ENCODE measurements around the gene IBA57. TPM values are rescaled to one million over a fixed set of nuclear protein-coding genes. Genes with fewer than 3 reads are reported as not detected.

Gene IBA57
- total RNA-seq, 2 donors from 2014 or later = 9.3 to 9.4 TPM

DNA sequence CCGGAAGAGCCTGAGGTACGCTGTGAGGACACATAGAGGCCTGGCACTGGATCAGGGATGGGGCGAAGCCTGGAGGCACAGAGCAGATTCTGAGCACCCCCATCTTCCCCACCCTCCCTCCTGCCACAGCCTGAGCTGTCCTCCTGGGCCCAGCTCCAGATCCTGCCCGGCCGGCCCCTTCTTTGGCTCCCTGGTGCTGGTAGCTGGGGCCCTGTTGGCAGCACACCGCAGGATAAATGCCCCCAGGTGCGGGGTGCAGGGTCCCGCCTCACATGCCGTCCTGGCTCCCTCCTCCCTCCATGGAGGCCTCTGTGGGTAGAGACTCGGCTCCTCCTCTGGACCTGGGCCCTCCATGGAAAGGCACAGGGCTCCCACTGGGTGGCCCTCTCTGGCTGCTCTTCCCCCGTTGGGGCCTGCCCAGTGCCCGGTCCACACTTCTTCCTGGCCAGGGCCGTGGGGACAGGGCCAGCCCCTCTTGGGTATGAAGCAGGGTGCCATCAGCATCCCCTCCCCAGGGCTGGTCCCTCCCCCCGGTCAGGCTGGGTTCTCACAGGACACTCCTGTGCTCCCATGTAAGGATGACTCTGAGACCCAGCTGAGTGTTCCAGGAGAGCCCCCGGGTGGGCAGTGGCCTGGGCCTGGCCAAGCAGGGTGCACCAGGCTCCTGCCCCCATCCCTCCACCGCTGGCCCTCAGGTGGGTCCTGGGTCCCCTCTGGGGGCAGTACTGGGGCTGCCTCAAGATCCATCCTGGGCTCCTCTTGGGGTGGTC lies 41.2 kb downstream of the IBA57 start:
- ATAC-seq (no peak), DNase-seq (no peak)
- intact Hi-C loops (cut with DNase I, micrococcal nuclease) = no loop called here

DNA sequence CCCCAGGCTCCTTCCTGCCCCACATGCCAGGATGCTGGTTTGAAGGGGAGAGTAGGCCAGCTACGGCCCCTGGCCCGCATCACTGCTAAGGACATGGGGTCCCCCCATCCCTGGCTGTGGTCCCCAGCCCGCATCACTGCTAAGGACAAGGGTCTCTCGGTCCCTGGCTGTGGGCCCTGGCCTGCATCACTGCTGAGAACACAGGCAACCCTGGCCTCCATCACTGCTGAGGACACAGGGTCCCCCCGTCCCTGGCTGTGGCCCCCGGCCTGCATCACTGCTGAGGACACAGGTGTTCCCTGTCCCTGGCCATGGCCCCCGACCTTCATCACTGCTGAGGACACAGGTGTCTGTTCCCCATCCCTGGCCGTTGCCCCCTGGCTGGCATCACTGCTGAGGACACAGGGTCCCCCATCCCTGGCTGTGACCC lies 41.8 kb downstream of the IBA57 start:
- ATAC-seq = no peak
- DNase-seq = no peak
- intact Hi-C loops (cut with DNase I, micrococcal nuclease) = no loop called here

DNA sequence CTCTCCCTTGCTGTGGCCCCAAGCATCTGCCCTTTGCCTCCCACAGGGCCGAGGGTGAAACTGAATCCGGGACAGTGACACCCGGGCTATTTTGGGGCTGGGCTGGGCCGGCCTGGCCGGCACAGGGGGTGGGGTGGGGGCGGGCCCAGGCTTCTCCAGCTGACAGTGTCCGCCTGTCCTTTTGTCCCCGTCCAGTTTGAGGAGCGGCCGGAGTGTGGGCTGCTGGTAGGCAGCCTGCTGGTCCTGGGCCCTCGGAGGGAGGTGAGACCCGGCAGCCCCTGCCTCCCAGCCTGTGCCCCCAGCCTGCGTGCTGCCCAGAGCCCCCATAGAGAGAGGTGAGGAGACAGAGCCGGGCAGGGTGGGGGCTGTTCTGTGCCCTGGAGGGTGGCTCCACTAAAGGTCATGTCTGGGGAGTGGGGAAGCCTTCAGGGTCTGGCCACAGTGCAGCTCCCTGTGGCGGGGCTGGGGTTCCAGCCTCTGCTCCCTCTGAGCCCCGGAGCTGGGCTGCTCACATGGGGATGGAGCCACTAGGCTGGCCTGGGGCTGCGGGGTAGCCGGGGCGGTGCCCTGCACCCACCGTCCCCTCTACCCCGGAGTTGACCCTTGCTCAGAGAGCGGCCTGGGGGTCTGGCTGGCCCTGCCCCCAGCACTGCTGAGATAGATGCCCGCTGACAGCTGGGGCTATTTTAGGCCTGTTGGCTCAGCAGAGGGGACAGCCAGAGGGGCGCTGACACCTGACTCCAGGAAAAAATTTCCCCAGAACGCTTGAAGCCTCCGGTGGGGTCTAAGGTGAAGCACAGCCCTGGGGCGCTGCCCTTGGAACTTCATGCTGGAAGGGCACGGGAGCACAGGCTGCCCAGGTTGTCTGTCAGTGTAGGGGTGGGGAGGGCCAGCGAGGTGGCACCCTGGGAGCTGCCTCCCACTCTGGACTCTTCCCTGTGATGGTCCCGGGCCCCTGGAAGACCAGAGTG lies 42.5 kb downstream of the IBA57 start, which contains the start of gene OBSCN:
Gene OBSCN, plus strand, starts transcription at position 194 of the 971 bp plus-strand sequence. CDS start 3,740 bp downstream, outside the sequence.
- no peak for DNase-seq
- no peak for ATAC-seq

DNA sequence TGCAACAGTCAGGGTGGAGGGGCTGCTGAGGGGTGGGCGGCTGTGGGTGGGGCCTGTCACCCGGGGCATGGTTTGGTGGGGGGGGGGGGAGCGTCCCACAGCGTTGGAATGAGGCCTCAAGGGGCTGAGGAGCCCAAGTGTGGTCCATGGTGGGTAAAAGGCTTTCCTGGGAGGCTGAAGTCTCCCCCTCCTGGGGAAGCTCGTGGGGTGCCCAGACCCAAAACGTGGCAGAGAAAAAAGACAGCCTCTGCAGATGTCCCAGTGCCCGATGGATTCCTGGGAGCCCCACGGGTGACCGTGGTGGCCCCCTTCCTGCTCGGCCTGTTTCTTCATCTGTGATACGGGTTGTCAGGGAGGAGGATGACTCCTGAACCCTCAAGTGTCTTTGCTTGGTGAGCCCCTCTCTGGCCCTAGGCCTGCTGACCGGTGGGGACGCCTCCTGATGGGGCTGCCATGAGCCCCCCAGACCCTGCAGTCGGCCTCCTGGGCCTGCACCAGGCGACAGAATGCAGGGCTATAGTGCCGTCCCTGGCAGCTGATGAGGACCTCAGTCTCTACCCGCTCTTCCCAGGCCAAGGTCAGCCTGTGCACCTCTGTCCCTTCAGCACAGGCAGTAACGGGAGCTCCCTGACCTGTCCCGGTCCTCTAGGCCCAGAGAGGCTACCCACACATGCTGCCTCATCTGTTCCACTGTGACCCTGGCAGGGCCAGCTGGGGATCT lies 43.4 kb downstream of the IBA57 start:
- no peak for ATAC-seq
- no peak for DNase-seq
- intact Hi-C loops (cut with DNase I, micrococcal nuclease) = no loop called here

More for the DNA sequence above, 42.5 kb downstream of the IBA57 start, which contains the start of gene OBSCN:
- intact Hi-C loops (cut with DNase I, micrococcal nuclease) = no loop called here

DNA sequence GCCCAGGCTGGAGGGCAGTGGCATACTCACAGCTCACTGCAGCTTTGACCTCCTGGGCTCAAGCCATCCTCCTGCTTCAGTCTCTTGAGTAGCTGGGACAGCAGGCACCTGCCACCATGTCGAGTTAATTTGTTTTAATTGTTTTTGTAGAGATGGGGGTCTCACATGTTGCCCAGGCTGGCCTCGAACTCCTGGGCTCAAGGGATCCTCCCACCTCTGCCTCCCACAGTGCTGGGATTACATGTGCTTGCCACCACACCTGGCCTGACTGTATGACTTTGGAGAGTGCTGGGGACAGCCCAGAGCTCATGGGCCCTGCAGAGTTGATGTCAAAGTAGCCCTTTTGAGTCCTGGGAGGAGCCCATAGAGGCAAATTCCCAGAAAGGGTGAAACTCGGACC lies 44.1 kb downstream of the IBA57 start:
- ATAC-seq (no peak), DNase-seq (no peak)
- intact Hi-C loops (cut with DNase I, micrococcal nuclease) = no loop called here

DNA sequence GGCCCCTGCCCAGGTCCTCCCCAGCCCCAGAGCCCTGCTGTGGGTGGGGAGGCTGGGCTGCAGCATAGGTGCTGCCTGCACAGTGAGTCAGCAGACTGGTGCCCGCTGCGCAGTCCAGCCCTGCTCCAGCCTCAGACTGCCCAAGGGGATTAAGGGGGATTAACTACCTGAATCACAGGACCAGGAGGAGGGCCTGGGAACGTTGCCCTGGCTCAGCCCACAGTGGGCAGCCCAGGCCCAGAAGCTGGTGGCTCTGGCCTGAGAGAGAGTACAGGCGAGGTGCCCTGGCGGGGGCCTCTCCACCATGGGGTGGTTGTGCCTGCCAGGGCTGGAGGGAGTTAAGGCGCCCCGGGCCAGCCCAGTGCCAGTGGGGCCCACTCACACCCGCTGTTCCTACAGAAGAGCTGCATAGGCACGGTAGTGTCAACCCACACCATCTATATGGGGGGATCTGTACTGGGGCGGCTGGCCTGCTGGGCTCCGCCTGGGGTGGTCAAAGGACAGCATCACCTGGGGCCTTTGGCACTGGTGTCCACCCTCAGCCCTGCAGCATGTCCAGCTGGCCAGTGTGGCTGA lies 44.6 kb downstream of the IBA57 start:
- no peak for ATAC-seq
- intact Hi-C loops (cut with DNase I, micrococcal nuclease) = no loop called here
- no peak for DNase-seq

DNA sequence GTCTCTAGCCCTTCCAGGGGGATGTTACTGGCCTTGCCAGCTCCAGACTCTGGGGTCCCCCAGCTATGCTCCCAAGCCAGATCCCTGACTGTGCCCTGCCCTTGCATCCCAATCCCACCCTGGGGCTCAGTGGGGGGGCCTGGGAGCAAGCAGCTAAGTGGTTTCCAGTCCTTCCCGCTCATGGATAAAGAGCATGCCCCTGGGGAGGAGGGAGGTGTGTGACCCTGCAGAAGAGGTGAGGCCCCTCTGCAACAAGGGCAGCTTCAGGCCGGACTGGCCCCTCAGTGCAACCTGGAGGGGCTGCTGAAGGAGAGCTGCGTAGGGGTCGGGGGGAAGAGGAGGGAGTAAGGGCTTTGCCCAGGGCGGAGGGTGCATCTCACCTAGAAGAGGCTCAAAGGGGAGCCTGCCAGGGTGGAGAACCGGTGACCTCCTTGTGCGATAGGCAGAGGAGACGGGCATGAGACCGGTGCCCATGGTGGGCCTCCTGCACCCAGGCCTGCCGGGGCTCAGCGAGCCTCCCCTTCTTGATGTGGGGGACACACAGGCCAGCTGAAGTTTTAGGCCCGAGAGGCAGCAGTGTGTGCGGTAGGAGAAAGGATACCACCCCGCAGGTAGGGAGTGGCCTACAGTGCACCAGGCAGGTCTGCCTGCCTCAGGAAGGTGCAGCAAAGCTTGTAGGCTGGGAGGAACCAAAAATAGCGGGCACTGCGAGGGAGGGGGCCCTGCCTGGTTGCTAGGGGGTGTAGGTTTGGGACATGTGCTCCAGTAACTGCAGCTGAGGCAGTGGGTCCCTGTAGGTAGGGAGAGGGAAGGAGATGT lies 45.3 kb downstream of the IBA57 start:
- ATAC-seq (no peak), DNase-seq (no peak)
- intact Hi-C loops (cut with DNase I, micrococcal nuclease) = no loop called here

DNA sequence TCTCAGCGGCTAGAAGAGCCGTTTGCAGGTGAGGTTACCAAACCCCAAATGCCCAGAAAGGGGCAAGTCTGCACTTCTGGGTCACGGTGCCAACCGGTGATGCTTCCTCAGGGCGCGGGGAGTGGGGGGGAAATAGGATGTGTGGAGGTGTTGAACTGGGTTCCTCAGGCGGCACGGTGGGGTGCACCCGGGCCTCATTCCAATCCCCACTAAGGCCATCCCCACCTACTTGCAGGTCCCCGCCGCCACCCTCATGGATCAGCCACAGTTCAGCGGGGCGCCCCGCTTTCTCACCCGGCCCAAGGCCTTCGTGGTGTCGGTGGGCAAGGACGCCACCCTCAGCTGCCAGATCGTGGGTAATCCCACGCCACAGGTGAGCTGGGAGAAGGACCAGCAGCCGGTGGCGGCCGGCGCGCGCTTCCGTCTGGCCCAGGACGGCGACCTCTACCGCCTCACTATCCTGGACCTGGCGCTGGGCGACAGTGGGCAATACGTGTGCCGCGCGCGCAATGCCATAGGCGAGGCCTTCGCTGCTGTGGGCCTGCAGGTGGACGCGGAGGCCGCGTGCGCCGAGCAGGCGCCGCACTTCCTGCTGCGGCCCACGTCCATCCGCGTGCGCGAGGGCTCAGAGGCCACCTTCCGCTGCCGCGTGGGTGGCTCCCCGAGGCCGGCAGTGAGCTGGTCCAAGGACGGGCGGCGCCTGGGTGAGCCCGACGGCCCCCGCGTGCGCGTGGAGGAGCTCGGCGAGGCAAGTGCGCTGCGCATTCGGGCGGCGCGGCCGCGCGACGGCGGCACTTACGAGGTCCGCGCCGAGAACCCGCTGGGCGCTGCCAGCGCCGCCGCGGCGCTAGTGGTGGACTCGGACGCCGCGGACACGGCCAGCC lies 46.2 kb downstream of the IBA57 start:
- DNase-seq (no peak), ATAC-seq (no peak)
- intact Hi-C loops (cut with DNase I, micrococcal nuclease) = no loop called here

DNA sequence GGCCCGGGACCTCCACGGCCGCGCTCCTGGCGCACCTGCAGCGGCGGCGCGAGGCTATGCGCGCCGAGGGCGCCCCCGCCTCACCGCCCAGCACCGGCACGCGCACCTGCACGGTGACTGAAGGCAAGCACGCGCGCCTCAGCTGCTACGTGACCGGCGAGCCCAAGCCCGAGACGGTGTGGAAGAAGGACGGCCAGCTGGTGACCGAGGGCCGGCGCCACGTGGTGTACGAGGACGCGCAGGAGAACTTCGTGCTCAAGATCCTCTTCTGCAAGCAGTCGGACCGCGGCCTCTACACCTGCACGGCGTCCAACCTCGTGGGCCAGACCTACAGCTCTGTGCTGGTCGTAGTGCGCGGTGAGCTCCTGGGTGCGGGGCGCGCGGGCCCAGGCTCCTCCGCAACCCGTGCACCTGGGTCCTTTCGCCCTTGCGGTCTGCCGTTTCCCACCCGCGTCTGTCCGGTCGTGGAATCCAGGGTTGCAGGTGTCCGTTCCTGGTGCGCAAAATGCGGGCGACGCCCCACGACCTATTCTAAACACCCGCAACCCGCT lies 46.9 kb downstream of the IBA57 start:
- ATAC-seq (no peak), DNase-seq (no peak)
- intact Hi-C loops (cut with DNase I, micrococcal nuclease) = no loop called here

DNA sequence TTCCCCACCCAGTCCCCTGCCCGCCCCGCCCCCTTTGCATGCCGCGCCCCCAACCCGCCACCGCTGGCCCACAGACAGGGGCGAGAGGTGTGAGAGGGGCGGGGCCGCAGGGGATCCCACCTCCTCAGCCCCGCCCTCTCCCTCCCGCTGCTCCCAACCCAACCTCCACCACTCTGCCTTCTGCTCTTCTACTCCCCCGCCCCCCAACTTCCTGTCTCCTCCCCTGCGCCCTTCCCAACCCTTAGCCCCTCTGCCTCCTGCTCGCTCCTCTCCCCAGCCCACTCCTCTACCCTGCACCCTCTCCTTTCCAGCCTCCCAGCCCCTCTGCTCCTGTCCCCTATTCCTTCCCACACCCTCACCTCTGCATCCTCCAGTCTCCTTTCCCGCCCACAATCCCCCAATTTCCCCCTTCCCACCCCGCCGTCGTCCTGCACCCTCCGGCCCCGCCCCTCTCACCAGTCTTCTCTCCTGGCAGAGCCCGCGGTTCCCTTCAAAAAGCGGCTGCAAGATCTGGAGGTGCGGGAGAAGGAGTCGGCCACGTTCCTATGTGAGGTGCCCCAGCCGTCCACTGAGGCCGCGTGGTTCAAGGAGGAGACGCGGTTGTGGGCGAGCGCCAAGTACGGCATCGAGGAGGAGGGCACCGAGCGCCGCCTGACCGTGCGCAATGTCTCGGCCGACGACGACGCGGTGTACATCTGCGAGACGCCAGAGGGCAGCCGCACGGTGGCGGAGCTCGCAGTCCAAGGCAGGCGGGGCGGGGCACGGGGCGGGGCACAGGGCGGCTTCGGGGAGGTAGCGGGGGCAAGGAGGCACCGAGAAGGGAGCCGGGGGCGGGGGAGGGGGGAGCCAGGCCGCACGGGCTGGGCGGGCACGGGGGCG lies 47.6 kb downstream of the IBA57 start:
- ATAC-seq = peak; percentile 98
- peak; percentile 83 to 94 for DNase-seq
- intact Hi-C loops (cut with DNase I, micrococcal nuclease) = no loop called here

DNA sequence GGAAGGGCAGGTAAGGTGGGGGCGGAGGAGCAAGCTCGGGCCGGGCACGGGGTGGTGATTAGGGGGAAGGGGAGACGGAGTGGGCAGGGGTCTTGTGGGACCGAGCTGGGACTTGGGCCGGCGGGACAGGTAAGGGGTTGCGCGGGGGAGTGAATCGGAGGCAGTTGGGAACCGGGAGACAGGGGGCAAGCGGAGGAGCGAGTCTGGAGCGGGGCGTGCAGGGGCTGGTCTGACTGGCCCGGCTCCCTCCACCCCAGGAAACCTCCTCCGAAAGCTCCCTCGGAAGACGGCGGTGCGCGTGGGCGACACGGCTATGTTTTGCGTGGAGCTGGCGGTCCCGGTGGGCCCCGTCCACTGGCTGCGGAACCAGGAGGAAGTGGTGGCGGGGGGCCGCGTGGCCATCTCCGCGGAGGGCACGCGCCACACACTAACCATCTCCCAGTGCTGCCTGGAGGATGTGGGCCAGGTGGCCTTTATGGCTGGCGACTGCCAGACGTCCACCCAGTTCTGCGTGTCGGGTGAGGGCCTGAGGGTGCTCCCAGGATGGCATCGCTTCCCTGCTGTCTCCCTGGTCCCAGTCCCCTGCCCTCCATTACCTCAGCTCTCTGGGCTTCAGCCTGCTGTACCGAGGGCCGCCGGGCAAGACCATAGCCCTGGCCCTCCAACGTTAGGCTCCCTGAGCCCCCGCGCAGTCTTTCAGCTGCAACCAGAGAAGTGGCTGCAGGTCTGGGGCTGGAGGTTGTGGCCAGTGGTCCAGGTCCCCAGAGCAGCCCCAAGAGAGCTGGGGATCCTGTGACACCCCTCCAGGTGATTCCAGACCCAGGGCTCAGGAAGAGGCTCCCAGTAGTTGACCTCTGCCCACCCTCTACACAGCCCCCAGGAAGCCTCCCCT lies 48.6 kb downstream of the IBA57 start:
- DNase-seq (no peak), ATAC-seq (no peak)
- intact Hi-C loops (cut with DNase I, micrococcal nuclease) = no loop called here

DNA sequence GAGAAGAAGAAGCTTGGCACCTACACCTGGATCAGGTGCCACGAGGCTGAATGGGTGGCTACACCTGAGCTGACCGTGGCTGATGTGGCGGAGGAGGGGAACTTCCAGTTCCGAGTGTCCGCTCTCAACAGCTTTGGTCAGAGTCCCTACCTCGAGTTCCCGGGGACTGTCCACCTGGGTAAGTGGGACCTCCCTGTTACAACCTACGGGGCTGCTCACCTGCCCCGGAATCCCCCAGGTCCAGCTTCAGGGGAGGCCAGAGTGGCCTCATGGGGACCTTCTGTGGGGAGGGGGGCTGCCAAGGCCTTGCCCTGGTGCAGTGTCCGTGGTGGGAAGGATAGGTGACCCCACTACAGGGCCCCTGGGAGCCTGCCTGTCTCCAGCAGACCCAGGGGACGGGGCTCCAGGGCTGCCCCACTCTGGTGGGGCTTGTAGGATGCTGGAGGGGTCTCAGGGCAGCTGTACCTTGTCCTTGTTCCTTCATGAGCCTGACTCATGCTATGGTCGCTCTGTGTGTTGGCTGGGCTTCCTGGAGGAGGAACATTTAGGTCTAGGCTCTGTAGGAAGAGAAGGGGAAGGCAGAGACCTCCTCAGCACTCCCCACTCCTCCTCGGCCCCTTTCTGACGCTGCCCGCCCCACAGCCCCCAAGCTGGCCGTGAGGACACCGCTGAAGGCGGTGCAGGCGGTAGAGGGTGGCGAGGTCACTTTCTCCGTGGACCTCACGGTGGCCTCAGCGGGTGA lies 49.5 kb downstream of the IBA57 start:
- intact Hi-C loops (cut with DNase I, micrococcal nuclease) = no loop called here
- no peak for DNase-seq
- no peak for ATAC-seq

DNA sequence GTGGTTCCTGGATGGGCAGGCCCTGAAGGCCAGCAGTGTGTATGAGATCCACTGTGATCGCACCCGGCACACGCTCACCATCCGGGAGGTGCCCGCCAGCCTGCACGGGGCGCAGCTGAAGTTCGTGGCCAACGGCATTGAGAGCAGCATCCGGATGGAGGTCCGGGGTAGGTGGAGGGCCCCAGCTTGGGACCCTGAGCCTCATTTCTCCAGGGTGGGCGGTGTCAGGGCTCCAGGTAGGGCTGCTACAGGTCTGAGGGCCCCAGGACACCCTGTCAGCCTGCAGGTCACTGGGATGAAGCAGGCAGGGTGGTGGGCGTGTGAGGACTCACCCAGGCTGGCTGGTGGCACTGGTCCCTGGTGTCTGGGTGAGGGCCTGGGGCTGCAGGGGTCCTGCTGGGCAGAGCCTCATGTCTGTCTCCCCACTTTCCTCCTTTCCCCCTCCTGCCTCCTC lies 50.1 kb downstream of the IBA57 start:
- intact Hi-C loops (cut with DNase I, micrococcal nuclease) = no loop called here
- DNase-seq = no peak
- ATAC-seq = no peak

Data from left colon (tissue), 2 donors.